ENCODE data around the gene ABCA13.

ABCA13 gene

DNA sequence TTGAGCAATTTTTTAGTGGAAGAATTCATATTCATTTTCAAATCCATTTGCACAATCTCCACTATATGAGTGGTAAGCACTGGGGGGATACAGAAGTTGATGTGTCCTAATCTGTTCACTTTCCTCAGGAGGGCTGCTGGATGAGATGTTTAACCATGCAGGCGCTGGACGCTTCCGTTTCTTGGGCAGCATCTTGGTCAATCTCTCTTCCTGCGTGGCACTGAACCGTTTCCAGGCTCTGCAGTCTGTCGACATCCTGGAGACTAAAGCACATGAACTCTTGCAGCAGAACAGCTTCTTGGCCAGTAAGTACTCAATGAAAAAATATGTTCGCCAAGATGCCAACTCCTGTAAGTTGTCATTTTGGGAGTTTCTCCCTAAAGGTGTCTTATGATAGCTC lies 179.3 kb downstream of the ABCA13 start:
- DNase-seq (ENCODE audit: low read depth) = no peak
- H3K4me3 ChIP-seq (ENCODE audit: low read depth, low read length) = no peak overlapping the region
- TF ChIP-seq, protein P1, sequence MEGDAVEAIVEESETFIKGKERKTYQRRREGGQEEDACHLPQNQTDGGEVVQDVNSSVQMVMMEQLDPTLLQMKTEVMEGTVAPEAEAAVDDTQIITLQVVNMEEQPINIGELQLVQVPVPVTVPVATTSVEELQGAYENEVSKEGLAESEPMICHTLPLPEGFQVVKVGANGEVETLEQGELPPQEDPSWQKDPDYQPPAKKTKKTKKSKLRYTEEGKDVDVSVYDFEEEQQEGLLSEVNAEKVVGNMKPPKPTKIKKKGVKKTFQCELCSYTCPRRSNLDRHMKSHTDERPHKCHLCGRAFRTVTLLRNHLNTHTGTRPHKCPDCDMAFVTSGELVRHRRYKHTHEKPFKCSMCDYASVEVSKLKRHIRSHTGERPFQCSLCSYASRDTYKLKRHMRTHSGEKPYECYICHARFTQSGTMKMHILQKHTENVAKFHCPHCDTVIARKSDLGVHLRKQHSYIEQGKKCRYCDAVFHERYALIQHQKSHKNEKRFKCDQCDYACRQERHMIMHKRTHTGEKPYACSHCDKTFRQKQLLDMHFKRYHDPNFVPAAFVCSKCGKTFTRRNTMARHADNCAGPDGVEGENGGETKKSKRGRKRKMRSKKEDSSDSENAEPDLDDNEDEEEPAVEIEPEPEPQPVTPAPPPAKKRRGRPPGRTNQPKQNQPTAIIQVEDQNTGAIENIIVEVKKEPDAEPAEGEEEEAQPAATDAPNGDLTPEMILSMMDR (IDR thresholded peaks at IDR 0.05; ENCODE audit: control insufficient read depth, extremely low read depth, insufficient read depth) = no peak

DNA sequence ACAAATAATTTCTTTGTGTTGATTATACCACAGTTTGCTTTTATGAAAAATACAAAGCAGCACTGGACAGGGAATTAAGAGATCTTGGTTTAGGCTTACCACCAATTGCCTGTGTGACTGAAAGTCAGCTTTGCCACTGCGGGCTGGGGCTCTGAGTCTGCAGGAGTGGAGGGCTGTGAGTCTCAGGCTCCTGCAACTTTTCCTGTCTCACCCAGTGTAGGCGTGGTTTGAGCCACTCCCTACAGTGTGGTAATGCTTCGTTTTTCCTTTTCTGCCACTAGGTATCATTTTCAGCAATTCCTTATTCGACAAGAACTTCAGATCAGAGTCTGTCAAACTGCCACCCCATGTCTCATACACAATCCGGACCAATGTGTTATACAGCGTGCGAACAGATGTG lies 180.6 kb downstream of the ABCA13 start:
- no peak overlapping the region for H3K4me3 ChIP-seq (ENCODE audit: low read depth, low read length)
- TF ChIP-seq, protein P1 (IDR thresholded peaks at IDR 0.05; ENCODE audit: control insufficient read depth, extremely low read depth, insufficient read depth) = no peak
- no peak for DNase-seq (ENCODE audit: low read depth)

DNA sequence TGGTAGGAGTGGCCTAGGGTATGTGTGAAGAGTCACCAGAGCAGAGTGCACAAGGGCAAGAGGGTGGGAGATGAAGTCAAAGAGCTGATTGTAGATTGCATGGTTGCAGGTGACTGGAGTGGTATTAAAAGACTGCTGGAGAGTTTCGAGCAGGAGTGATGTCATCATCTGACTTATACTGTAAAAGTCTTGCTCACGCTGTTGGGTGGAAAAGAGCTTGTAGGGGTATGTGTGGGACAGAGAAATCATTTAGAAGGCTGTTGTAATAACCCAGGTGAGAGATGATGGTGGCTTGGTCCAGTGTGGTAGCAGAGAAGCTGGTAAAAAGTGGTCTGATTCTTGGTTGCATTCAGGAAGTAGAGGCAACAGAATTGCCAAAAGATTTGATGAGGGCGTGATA lies 184.1 kb downstream of the ABCA13 start:
- no peak for DNase-seq (ENCODE audit: low read depth)
- H3K4me3 ChIP-seq (ENCODE audit: low read depth, low read length) = no peak overlapping the region
- TF ChIP-seq, protein P1 (IDR thresholded peaks at IDR 0.05; ENCODE audit: control insufficient read depth, extremely low read depth, insufficient read depth) = no peak

DNA sequence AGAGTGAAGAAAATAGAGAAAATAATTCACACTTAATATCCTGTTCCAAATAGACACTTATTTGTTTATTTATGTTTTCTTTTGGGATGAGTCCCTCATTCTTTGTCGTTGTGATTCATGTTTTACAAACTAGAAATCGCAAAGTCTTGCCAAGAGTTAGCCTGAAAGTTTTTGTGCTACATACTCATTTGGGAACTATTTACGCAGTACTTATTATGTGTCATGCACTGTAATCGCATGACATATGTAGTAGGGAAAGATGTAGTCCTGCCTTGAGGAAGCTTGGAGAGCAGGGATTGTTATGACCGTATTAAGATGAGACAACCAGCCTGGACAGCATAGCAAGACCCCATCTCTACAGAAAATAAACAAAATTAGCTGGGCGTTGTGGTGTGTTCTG lies 189.3 kb downstream of the ABCA13 start:
- H3K4me3 ChIP-seq (ENCODE audit: low read depth, low read length) = no peak overlapping the region
- no peak for DNase-seq (ENCODE audit: low read depth)
- TF ChIP-seq, protein P1 (IDR thresholded peaks at IDR 0.05; ENCODE audit: control insufficient read depth, extremely low read depth, insufficient read depth) = no peak

DNA sequence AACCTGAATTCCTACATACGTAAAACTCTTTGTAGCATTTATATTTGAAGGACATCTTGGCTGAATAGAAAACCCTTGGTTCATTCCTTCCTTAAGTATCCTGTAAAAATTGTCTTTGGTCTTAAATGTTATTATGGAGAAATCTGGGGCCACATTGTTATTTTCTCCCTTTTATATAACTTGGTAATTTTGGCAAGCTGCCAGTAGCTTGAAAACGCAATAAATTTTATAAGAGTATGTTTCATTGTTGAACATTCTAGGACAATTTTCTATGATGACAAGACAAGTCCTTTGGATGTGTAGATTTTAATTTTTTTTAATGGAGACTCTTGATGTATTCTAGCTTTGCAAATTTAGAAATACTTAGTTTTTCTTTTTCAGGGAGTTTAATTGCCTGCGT lies 191.9 kb downstream of the ABCA13 start:
- no peak overlapping the region for H3K4me3 ChIP-seq (ENCODE audit: low read depth, low read length)
- DNase-seq (ENCODE audit: low read depth) = no peak
- TF ChIP-seq, protein P1 (IDR thresholded peaks at IDR 0.05; ENCODE audit: control insufficient read depth, extremely low read depth, insufficient read depth) = no peak

DNA sequence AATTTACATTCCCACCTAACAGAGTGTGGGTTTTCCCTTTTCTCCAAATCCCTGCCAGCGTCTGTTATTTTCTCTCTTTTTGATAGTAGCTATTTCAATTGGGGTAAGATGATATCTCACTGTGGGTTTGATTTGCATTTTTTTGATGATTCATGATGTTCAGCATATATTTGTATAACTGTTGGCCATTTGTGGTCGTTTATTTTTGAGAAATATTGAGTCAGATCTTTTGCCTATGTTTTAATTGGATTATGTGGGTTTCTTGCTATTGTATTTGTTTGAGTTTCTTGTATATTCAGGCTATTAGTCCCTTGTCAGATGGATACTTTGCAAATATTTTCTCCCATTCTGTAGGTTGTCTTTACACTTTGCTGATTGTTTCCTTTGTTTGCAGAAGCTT lies 193.8 kb downstream of the ABCA13 start:
- H3K4me3 ChIP-seq (ENCODE audit: low read depth, low read length) = no peak overlapping the region
- DNase-seq (ENCODE audit: low read depth) = no peak
- TF ChIP-seq, protein P1 (IDR thresholded peaks at IDR 0.05; ENCODE audit: control insufficient read depth, extremely low read depth, insufficient read depth) = no peak

DNA sequence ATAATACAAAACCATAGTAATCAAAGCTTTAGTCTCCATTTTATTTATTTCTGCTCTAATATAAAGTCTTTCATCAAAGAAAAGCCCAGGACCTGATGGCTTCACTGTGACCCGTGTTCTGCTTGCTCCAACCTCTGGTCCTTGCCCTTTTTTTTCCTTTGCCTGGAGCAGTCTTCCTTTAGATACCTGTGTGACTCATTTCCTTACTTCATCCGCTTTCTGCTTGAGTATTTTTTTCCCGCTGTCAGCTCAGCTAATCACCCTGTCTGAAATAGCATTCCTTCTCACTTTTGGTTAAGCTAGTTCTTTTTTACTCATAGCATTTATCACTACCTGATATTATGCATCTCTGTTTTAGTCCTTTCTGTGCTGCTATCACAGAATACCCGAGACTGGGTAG lies 194.8 kb downstream of the ABCA13 start:
- no peak overlapping the region for H3K4me3 ChIP-seq (ENCODE audit: low read depth, low read length)

More for the DNA sequence above, 194.8 kb downstream of the ABCA13 start:
- no peak for DNase-seq (ENCODE audit: low read depth)
- TF ChIP-seq, protein P1 (IDR thresholded peaks at IDR 0.05; ENCODE audit: control insufficient read depth, extremely low read depth, insufficient read depth) = no peak

All from LNCaP clone FGC (cell line).